Central memory CD4-positive, alpha-beta T cell (primary cell): ENCODE results near the gene GCM1.

Experiments used
- DNase-seq: peaks from one replicate; pipeline ENCODE4 v3.0.0; 2022

Gene GCM1

DNA sequence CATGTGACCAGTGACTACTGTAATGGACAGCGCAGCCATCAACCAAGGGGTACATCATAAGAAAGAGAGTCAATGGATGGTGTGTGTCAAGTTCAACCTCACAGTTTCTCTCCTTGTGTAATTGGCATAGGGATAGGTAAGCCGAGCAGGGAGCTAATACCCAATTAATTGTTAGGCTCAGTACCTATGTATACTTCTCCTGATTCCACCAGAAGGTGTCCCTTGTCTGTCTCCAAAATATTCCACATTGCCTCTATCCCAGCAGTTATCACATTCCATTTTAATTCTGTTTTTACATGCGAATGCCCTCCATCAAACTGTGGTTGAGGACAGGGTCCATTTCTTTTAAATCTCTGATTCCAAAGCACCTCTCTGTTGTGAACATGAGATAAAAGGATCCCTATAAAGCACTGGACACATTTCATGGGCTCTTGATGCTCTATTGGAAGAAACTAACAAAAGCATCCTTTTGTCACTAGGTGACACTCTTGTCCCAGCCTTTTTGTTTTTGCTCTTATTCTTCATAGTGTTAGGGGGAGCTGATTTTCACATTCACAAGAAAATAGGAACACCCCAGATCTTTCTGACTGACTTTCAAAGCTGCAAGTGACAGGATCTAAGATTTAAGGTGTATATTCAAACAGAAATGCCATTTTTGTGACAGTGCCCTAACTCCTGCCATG lies 44.5 kb downstream of the GCM1 start:
- no peak for DNase-seq

DNA sequence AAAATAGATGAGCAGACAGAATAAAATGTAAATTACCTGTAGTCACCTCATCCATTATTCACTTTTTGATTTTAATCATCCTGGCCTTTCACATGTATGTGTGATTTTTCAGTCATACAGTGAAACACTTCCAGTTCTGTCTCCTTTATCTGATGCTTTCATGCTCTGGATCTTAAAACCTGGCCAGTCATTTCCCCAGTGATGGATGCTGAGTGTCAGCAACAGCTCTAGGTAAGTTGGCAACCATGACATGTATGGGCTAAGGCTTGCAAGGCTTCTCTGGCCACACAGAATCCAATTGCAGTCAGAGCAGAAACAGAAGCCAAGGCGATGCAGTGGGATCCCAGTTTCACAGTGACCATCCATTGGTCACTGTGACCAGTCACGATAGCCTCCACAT lies 47.6 kb downstream of the GCM1 start:
- no peak for DNase-seq

DNA sequence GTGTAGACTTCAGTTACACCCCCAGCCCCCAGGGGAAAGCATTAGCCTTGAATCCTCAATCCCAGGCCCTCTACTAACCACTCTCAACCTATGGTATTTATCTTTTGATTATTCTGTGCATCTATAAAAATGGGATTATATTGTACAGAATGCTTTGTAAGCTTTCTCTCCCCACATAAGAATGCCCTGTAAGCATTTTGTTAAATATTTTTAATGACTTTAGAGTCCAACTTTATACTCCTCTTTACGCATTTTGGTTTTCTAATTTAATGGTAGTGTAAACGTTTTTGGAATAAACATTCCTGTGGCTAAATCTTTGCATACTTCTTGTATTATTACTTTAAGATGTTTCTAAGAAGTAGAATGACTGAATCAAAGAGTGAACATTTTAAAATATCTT lies 48.1 kb downstream of the GCM1 start:
- no peak for DNase-seq

DNA sequence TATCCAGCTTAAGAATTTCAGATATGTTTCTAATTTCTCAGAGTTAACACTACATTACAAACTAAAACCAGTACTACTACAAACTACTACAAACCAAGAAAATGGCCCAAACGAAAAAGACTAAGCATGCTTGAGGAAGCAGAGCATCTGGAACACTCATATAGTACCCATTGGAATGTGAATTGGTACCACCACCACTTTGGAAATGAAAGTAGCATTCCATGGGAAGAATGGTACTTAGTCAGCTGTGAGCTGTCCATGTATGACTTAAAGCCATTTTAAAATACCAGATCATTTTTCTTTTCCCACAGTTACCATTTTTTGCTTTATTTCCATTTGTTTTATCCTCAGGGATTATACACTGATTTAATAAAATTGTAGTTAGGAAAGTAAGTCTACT lies 52.9 kb downstream of the GCM1 start:
- DNase-seq, result no peak

DNA sequence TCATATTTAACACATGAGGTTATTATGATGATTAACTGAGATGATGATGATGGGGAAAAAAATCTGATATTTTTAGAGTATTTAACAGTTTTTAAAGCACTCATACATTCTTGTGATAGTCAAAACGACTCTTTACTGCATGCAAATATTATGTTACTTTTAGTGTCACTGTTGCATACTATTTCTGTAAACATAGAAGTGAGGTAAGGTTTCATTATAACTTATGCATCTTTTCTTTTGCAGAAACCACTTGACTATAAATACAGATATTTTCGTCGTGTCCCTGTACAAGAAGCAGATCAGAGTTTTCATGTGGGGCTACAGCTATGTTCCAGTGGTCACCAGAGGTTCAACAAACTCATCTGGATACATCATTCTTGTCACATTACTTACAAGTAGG lies 53.4 kb downstream of the GCM1 start:
- no peak for DNase-seq

DNA sequence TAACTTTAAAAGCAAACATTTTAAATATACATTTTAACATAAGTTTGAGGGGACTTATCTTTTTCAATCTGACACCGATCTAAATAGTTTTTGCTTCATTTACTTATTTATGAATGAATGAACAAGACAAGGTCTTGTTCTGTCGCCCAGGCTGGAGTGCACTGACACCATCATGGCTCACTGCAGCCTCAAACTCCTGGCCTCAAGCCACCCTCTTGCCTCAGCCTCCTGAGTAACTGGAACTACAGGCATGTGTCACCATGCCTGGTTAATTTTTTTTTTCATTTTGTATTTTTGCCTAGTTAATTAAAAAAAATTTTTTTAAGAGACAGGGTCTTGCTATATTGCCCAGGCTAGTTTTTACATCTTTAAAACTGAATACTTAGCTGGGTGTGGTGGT lies 58.1 kb downstream of the GCM1 start:
- DNase-seq, result no peak

DNA sequence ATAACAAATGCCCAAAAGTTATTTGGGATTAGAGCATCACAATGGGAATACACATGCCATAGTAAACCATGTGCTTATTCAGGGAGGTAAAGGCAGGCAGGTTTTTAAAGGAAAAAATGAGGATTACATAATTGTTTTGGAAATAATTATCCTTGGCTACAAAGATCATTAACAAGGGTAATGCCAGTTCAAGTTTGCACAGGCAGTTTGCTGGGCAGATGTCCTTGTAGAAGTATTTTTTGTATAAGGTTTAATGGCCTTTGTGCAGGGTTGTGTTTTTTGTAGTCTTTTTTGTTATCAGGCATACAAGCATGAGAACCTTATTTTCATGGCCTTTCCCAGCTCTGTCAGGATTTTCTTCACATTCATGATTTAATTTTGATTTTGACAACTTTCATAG lies 58.7 kb downstream of the GCM1 start:
- no peak for DNase-seq

DNA sequence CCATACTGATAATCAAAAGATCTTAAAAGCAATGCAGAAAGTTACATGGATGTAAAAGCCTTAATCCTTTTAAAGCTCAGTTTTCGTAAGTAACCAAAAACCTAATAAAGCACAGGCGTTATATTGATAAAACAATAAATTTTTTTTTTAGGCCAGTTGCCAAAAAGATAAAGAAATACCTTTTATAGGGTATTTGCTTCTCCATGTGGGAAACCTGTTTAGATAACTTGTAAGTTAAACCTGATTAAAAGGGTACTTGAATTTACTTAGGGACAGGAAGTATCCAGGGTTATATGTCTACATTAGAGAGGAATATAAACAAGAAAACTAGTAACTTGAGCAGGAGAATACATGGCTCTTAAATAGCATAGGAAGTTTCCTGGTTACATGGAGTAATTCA lies 62.3 kb downstream of the GCM1 start:
- no peak for DNase-seq

DNA sequence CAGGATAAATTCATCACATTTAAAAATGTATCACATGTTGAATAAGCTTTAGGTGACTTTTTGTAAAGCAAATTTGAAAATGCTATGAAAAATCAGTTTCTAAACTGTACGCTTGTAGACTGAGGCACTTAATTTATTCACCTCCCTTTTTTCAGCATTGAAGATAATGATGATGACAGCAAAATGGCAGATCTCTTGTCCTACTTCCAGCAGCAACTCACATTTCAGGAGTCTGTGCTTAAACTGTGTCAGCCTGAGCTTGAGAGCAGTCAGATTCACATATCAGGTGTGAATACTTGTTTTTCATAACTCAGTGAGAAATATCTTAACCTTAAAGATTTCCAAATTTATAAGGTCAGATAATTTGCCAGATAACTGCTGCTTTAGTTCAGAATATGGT lies 67.8 kb downstream of the GCM1 start:
- DNase-seq, result no peak
